CD4-positive, alpha-beta T cell treated with Interleukin-15 for 4 hours (primary cell): ENCODE measurements around the gene GRK4.
"Not testable (repeated sequence)": the region's sequence is repeated elsewhere in the genome, so short reads cannot be mapped to it uniquely, and the experiment has no call there.

ENCODE experiments used
- DNase-seq: peaks from one replicate; pipeline ENCODE4 v3.0.0-alpha.2; 2020; ENCODE audit warnings: low spot score

The GRK4 gene

DNA sequence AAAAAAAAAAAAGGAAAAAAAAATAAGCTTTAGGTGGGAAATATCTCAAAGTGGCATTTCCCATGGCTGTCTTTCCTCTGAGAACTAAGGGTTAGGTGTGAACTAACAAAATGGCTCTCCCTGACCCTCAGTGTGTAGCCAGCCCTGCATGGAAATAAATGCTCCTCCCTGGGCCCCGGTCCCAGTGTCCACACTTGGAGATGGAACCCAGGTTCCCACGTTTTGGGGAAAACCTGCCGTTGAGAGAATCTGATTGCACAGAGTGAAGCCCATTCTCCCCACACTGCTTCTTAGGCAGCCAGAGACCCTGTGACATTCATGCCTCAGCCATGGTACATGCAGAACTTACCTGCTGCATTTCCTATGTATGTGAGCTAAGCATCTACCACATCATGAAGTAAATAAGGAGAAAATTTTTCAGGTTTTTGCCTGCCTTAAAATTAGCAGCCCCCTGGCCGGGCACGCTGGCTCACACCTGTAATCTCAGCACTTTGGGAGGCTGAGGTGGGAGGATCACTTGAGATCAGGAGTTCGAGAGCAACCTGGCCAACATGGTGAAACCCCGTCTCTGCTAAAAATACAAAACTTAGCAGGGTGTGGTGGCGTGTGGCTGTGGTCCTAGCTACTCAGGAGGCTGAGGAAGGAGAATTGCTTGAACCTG lies 76.5 kb downstream of the GRK4 start:
- no peak for DNase-seq

DNA sequence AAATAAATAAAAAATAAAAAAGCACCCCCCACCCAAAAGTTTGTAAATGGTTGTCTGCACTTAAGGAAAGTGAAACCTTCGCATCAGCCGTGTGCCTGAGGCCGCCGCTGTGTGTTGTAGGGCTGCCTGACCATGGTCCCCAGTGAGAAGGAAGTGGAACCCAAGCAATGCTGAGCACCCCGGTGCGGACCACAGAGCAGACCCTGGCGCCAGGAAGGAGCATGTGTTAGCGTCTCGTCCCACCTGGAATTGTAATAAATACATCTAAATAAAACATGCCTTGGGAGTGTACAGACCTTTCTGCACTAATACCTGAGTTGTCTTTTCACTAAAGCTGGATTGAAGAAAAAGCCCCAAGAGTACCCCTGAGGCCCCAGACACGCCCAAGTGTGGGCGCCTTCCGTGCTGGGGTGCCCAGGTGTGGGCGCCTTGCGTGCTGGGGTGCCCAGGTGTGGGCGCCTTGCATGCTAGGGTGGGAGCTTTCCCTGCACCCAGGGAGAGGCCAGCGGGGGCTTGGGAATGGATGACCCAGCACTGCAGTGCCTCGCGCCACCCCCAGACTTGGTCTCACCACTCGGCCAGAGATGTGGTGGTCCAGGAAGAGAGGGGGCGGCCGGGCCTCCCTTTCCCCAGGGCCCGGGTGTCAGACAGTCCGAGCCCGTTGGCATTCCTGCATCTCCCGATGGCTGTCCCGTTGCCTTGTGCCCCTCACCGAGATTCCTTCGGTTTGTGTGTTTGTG lies 77.3 kb downstream of the GRK4 start:
- DNase-seq = no peak

DNA sequence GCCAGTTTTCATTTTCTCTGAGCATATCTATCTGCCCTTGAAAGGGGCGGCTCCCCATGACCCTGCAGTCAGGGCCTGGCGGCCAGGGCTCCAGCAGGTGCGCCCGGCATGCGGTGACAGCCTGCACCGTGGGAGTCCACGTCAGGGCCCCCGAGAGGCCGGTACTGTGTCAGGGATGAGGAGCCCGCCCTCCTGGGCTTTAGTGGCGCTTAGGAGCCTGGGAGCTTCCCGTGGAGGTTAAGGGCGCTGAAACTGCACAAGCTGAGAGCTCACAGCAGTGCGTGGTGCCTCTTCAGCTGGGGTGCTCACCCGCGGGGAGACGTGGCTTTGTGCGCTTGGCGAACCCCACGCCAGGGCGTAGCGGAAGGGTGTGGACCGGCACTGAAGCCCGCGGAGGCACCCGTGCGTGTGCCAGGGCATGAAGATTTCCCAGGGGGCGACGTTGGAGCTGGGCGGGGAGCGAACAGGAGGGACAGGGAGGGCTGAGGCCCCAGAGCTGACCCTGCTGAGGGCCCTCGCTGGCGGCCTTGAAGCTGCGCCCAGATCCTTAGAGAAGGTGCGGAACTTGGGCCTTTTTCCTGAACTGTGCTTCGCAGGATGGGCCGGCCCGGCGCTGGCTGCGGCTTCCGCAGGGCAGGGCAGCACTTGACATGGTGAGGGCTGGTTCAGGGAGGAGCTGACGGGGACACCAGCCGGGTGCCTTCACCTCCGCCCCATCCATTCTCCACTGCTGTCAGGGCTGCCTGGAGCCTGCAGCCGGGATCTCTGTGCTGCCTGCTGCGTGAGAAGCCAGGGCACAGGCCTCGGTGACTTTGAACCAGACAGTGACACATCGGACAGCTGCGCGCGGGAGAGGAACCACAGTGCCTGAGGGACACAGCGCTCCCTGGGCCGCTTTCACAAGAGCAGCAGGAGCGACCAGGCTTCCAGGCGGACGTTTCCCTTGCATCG lies 78.1 kb downstream of the GRK4 start:
- DNase-seq = peak; percentile 34

DNA sequence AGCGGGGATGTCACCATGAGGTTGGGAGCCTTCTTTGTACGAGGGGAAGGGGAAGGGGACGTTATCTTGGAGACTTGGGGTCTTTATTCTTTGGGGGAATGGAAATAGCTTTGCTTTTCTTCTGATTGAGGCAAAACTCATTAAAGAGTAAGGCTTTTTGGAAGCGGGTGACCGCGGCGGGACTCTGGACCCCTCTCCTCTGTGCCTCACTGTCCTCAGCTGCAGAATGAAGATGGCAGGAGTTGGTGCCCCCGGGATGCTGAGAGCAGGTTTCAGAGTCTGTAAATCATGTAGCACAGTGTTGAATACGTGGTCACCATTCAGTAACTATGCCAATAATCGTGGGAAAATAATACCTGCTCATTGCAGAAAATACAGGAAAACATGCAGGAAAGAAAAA lies 78.9 kb downstream of the GRK4 start:
- DNase-seq = no peak

DNA sequence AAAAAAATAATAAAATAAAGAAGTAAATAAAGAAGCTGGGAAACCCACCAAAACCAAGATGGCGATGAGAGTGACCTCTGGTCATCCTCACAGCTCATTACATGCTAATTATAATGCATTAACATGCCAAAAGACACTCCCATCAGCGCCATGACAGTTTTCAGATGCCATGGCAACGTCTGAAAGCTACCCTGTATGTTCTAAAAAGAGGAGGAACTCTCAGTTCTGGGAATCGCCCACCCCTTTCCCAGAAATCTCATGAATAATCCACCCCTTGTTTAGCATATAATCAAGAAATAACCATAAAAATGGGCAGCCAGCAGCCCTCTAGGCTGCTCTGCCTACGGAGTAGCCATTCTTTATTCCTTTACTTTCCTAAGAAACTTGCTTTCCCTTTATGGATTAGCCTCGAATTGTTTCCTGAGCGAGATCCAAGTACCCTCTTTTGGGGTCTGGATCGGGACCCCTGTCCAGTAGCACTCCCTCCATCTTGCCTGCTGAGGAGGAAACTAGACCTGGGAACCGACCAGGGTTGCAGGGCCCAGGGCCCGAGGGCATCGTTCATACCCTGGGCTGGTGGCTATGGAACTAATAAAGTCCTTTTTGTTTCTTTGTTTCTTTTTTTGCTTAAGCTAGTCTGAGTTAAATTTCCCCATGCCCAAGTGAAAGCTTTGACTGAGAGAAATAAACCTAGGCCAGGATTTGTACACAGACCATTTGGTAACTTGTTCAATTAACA lies 80.1 kb downstream of the GRK4 start:
- DNase-seq = no peak

DNA sequence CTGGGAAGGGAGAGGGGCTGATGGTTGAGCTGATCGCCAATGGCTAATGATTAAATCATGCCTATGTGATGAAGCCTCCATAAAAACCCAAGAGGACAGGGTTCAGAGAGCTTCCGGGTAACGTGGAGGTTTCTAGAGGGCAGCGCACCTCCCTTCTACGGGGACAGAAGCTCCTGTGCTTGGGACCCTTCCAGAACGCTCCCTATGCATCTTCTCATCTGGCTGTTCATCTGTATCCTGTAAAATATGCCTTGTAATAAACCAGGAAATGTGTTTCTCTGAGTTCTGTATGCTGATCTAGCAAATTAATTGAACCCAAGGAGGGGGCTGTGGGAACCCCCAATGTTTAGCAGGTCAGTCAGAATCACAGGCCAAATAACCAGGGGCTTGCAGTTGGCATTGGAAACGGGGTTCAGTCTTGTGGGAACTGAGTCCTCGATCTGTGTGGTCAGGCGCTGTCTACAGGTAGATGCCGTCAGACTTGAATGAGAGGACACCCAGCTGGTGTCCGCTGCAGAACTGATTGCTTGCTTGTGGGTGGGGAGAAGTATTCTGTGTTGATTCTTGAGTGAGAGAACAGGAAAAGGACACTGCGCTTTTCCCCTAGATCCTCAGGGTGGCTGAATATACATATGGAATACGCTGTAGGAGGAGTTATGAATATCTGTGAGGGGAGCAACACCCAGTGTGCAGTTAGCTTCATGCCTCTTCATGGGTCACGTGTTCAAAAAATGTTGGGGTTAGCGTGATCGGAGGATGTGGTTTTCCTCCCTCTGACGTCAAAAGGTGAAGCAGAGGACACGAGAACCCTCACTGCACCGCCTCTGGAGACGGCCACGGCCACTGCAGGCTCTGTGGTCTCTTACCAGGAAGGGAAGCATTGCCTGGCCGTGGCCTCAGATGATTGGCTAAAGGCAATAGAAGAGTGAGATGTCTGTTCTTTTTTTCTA lies 81.8 kb downstream of the GRK4 start:
- peak; percentile 53 for DNase-seq

DNA sequence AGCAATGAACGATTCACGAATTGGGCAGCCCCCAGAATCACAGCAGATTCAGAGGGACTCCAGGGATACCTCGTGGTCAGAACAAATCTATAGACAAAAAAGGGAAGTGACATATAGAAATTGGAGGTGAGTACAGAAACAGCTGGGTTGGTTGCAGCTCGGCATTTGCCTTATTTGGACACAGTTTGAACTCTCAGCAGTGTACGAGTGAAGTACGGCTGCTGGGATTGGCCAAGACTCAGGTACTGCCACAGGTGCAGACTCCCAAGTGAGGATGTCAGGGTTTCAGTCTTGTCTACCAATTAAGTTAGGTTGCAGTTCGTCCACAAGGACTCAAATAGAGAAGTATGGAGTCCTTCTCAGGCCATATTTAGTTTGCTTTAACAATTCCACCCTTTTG lies 82.8 kb downstream of the GRK4 start:
- DNase-seq = no peak

DNA sequence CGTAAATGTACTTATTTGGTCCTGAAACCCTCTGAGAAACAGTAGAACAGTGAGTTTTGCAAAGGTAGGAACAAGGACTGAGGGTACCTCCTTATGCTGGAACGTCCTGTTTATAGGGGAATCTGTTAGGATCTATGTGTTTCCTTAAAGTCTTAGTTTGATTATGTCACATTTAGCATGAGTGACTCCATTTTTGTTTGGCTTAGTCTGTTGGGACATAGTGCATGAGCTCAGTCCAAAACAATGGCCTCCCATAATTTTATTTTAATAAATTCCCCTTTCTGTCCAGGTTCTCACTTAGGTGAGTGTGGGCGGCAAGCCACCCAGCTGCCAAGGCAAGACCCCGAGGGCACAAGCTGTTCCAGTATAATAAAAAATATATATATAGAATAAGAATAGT lies 83.3 kb downstream of the GRK4 start:
- DNase-seq = no peak

DNA sequence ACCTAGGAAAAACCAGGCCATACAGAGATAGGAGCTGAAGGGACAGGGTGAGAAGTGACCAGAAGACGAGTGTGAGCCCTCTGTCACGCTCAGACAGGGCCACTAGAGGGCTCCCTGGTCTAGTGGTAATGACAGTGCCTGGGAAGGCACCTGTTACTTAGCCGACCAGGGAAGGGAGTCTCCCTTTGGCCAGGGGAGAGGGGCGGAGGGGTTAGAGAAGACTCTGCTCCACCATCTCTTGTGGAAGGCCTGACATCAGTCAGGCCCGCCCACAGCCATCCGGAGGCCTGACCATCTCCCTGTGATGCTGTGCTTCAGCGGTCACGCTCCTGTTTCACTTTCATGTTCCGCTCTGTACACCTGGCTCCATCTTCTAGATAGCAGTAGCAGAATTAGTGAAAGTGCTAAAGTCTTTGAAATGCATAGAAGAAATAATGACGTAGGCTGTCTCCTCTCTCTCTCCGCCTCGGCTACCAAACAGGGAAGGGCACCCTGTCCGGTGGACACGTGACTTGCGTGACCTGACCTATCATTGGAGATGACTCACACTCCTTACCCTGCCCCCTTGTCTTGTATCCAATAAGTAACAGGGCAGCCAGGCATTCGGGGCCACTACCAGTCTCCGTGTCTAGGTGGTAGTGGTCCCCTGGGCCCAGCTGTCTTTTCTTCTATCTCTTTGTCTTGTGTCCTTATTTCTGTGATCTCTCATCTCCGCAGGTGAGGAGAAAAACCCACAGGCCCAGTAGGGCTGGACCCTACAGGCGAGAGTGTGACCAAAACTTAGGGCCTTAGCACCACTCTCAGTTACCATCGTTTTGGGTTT lies 84.3 kb downstream of the GRK4 start:
- peak; percentile 57 for DNase-seq

DNA sequence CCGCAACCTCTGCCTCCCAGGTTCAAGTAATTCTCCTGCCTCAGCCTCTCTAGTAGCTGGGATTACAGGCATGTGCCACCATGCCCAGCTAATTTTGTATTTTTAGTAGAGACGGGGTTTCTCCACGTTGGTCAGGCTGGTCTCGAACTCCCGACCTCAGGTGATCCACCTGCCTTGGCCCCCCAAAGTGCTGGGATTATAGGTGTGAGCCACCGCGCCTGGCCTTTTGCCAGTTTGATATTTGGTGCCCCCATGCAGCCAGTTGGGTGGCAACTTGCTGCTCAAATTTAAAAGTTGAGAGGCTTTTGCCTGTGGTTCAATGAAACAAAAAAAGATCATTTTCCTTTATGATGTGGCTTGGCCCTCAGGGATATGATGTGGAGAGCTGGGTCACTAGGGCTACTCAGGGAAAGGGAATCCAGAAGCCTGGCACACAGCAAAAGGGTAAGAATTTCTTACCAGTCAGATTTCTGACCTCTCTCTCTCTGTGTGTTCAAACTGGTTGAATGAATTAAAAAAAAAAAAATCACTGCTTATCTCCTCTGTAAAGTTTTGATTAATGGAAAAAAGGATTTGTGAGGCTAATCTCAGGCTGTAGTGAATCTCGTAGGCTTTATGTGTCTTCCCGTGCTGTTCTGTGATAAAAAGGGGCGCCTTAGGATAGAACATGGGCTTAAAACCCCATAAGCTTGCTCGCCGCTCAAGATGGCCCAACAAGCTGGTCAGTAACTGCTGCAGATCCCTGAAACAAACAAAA lies 87.9 kb downstream of the GRK4 start:
- not testable (repeated sequence) for DNase-seq

DNA sequence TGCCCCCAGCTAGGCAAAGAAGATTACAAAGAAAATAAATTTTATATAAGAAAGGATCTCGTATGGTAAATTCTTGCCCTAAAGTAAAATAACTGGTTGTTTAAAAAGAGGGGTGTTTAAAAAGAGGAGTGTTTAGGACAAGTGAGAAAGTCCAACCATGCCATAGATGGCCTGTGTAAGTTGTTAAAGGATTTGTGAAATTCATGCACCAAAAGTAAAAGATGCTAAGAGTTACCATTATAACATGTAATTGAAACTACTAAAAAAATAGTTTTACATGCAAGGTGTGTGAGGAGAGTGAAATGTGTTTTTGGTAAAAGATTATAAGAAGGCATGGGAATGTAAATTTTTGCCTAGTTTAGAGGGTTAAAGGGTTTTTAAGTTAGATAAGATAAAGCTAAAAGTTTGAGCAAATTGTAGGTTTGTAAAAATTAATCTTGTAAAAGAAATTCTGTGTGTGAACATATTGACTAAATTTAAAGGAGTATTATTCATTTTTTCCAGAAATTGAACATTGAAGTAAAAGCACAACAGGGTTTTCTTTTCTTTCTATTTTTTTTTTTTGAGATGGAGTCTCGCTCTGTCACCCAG lies 90.9 kb downstream of the GRK4 start:
- DNase-seq = no peak

DNA sequence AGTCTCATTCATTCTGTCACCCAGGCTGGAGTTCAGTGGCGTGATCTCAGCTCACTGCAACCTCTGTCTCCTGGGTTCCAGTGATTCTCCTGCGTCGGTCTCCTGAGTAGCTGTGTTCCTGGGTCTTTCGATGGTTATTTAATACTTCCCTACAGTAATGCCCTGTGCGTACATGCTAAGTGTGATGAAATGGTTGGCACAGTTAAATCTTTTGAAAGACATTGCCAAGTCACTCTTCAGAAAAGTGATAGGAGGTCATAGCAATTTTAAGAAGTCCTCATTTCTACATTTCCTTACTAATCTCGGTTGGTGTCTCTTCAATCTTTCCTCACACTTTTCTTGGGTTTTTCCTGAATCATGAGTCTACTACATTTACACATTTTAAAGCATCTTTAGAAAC lies 96.6 kb downstream of the GRK4 start:
- no peak for DNase-seq

DNA sequence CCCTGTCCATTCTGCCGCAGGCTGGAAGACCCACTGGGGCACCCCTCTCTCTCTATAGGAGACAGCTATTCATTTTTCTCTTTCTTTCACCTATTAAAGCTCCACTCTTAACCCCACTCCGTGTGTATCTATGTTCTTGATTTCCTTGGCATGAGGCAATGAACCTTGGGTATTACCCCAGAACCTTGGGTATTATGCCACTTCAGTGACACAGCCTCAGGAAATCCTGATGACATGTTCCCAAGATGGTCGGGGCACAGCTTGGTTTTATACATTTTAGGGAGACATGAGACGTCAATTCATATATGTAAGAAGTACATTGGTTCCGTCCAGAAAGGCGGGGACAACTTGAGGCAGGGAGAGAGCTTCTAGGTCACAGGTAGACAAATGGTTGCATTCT lies 97.6 kb downstream of the GRK4 start:
- no peak for DNase-seq

DNA sequence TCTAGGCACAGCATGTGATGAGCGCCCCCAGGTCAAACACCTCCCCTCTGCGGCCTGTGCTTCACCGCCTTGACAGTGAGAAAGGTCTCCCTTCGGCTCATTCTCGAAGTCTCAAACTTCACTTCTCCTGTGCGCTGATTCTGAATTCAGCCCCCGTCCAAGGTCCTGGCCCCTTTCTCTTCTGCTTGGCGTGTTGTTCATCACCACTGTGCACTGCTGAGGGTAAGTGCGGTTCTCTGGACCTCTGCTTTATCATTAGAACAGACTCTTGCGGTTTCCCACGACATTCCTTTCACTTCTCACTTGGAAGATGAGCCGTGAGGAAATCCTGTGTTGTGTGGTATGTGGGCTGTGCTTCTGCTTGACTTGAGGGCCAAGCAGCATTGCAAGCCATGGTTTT lies 99.1 kb downstream of the GRK4 start:
- DNase-seq = no peak

DNA sequence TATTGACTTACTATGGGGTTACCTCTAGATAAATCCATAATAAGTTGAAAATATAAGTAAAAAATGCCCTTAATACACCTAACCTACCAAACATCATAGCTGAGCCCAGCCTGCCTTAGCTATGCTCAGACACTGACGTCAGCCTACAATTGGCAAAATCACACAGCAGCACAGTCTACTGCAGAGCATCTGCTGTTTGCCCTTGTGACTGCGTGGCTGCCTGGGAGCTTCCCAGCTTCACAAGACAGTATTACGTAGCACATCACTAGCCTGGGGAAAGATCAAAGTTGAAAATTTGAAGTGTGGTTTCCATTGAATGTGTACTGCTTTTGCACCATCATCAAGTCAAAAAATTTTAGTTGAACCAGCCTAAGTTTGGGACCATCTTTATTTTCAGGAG lies 102.2 kb downstream of the GRK4 start:
- no peak for DNase-seq

DNA sequence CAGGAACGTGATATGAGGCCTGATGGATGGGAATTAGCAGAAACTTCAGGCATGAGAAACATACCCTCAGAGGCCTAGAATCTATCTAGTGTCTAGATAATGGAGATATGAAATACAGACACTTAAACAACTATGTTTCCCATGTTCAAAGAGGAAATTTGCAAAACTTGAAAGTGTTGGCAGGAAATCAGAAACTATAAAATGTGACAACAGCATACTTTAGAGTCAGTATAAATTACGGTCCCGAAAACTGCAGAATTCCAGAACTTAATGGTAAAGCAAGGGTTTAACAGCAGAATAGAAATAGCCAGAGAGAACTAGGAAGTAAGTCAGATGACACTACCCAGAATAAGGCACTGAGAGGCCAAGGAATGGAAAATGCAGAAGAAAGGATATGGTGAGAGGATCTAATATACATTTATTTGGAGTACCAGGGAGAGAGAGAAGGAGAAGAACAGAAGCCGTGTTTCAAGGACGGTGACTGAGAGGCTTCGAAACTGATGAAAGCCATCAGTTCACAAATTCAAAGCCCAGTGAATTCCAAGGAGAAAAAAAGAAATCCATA lies 103.5 kb downstream of the GRK4 start:
- DNase-seq = no peak

DNA sequence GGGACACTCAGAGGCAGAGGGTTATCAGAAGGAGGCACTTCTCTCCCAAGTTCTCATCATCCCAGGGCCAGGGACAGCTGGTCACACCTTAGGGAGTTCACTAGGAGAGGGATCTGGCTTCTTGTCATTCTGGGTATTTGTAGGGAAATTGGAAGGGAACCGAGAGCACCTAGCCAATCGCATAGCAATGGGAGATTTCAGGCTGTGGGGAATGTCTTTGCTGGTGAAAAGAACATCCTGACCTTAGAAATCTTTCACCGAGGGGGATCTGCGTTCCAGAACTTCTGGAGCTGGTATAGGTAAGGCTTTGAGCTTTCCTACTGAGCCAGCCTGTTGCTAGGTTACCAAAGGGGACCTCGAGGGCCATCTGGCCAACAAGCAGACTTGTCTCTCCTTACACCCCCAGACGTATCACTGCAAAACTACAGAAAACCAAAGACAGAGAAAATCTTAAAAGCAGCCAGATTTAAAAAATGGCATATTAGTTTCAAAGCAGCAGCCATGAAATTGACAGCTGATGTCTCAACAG lies 104.2 kb downstream of the GRK4 start:
- DNase-seq = no peak

DNA sequence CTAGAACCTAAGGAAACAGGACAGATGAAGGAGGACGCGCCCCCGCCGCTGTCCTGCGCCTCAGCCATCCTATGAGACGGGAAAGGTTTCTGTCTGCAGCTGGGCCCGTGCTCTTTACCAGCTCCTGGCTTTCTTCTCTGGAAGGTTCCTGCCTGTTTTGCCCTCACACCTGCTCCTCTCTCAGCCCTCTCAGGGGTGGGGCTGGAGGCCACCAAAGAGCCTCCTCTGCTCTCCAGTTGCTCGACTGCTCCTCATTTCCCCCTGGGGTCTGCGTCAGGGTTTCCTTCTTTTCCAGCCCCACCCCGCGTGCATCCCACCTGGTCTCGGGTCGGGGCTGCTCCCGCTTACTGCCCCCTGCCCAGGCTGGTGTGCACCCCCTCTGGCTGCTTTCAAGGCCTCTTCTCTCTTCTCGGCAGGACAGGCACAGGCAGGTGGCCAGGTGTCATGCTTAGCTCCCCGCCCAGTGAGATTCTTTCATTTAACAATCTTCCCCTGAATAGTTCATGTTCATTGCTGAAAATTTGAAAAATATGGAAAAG lies 106.4 kb downstream of the GRK4 start:
- no peak for DNase-seq
